Measurements from ENCODE around the gene DAB1.

DNA sequence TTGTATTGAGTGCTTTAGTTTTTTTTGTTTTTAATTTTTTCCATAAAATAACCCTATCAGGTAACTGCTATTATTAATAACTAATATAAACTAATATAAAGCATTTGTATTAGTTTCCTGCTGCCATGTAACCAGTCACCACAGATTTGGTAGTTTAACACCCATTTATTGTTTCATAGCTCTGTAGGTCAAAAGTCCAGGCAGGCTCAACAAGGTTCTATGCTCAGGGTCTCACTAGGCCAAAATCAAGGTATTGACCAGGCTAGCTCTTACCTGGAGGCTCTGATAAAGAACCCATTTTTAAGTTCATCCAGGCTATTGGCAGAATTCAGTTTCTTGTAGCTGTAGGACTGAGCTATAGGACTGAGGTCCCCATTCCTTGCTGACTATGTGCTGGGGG lies 189.4 kb downstream of the DAB1 start:
- TF ChIP-seq EZH2 (IDR thresholded peaks at IDR 0.05; ENCODE audit: borderline replicate concordance, insufficient read depth, low read length, poor library complexity, severe bottlenecking): no peak
- TF ChIP-seq, protein P1, sequence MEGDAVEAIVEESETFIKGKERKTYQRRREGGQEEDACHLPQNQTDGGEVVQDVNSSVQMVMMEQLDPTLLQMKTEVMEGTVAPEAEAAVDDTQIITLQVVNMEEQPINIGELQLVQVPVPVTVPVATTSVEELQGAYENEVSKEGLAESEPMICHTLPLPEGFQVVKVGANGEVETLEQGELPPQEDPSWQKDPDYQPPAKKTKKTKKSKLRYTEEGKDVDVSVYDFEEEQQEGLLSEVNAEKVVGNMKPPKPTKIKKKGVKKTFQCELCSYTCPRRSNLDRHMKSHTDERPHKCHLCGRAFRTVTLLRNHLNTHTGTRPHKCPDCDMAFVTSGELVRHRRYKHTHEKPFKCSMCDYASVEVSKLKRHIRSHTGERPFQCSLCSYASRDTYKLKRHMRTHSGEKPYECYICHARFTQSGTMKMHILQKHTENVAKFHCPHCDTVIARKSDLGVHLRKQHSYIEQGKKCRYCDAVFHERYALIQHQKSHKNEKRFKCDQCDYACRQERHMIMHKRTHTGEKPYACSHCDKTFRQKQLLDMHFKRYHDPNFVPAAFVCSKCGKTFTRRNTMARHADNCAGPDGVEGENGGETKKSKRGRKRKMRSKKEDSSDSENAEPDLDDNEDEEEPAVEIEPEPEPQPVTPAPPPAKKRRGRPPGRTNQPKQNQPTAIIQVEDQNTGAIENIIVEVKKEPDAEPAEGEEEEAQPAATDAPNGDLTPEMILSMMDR (IDR thresholded peaks at IDR 0.05; ENCODE audit: poor library complexity, severe bottlenecking): no peak

Data from neural cell (in vitro differentiated cells).